SK-N-SH treated with all-trans-retinoic acid at 6 μM for 48 hours (cell line): ENCODE results near the gene THTPA.

Experiments used
- ATAC-seq: fragments of 200-7000 bp; cut with Tn5 transposase; 3 replicates; pipeline ENCODE4 v1.9.1; 2020; ENCODE audit warnings: mild to moderate bottlenecking, moderate library complexity
- ARNTL ChIP-seq: fragments of 450-650 bp; formaldehyde crosslinking; IDR thresholded peaks from 2 replicates; pipeline ENCODE4 v1.5.0; 2020; ENCODE audit warnings: low read depth, mild to moderate bottlenecking, moderate library complexity, borderline replicate concordance
- CREB5 ChIP-seq: fragments of 250-450 bp; sonication (Bioruptor Pico); IDR thresholded peaks from 2 replicates; pipeline ENCODE4 v1.5.1; 2020; ENCODE audit warnings: low read depth, mild to moderate bottlenecking, moderate library complexity
- CSRNP3 ChIP-seq: fragments of 250-450 bp; sonication (Bioruptor Pico); IDR thresholded peaks from 2 replicates; pipeline ENCODE4 v1.5.1; 2021; ENCODE audit warnings: mild to moderate bottlenecking, moderate library complexity
- GLIS3 ChIP-seq: fragments of 250-450 bp; sonication (Bioruptor Pico); IDR thresholded peaks from 2 replicates; pipeline ENCODE4 v1.5.0; 2020; ENCODE audit warnings: mild to moderate bottlenecking, moderate library complexity
- OSR1 ChIP-seq: fragments of 250-450 bp; sonication (Bioruptor Pico); IDR thresholded peaks from 2 replicates; pipeline ENCODE4 v1.8.0; 2022; ENCODE audit warnings: moderate library complexity, mild to moderate bottlenecking, inconsistent platforms
- PATZ1 ChIP-seq: fragments of 250-450 bp; sonication (Bioruptor Pico); IDR thresholded peaks from 2 replicates; pipeline ENCODE4 v1.8.0; 2020; ENCODE audit warnings: mild to moderate bottlenecking, moderate library complexity, borderline replicate concordance
- POU6F1 ChIP-seq: fragments of 250-450 bp; sonication (Bioruptor Pico); IDR thresholded peaks from 2 replicates; pipeline ENCODE4 v1.8.0; 2021; ENCODE audit warnings: low read depth, mild to moderate bottlenecking, moderate library complexity, borderline replicate concordance
- RARB ChIP-seq: fragments of 250-450 bp; sonication (Bioruptor Pico); IDR thresholded peaks from 2 replicates; pipeline ENCODE4 v1.8.0; 2021; ENCODE audit warnings: mild to moderate bottlenecking, moderate library complexity
- SNAI2 ChIP-seq: fragments of 250-450 bp; sonication (Bioruptor Pico); IDR thresholded peaks from 2 replicates; pipeline ENCODE4 v1.5.0; 2020; ENCODE audit warnings: mild to moderate bottlenecking, moderate library complexity
- TOX ChIP-seq: fragments of 250-450 bp; sonication (Bioruptor Pico); IDR thresholded peaks from 2 replicates; pipeline ENCODE4 v1.8.0; 2021; ENCODE audit warnings: mild to moderate bottlenecking, moderate library complexity, borderline replicate concordance
- TSHZ2 ChIP-seq: fragments of 250-450 bp; sonication (Bioruptor Pico); IDR thresholded peaks from 2 replicates; pipeline ENCODE4 v1.5.0; 2020; ENCODE audit warnings: mild to moderate bottlenecking, moderate library complexity
- ZC3H10 ChIP-seq: fragments of 250-450 bp; sonication (Bioruptor Pico); IDR thresholded peaks from 2 replicates; pipeline ENCODE4 v1.5.1; 2021; ENCODE audit warnings: mild to moderate bottlenecking, moderate library complexity
- ZFP3 ChIP-seq: fragments of 250-450 bp; sonication (Bioruptor Pico); IDR thresholded peaks from 2 replicates; pipeline ENCODE4 v1.5.0; 2020; ENCODE audit warnings: mild to moderate bottlenecking, moderate library complexity
- ZFP30 ChIP-seq: fragments of 450-650 bp; formaldehyde crosslinking; IDR thresholded peaks from 2 replicates; pipeline ENCODE4 v1.5.0; 2022; ENCODE audit warnings: mild to moderate bottlenecking, moderate library complexity
- ZNF565 ChIP-seq: fragments of 450-650 bp; formaldehyde crosslinking; conservative IDR thresholded peaks from 2 replicates; pipeline ENCODE4 v1.5.0; 2020; ENCODE audit warnings: low read depth, mild to moderate bottlenecking, moderate library complexity
- ZNF70 ChIP-seq: fragments of 450-650 bp; formaldehyde crosslinking; IDR thresholded peaks from 2 replicates; pipeline ENCODE4 v1.5.0; 2020; ENCODE audit warnings: mild to moderate bottlenecking, moderate library complexity

THTPA gene

GRCh38 chr14:23546450-23547035, 9.5 kb upstream of the THTPA start:
- TF ChIP-seq RARB (CRISPR knock-in tag) (no peak), ZC3H10 (no peak), OSR1 (CRISPR knock-in tag) (no peak), ARNTL (no peak), POU6F1 (no peak), ZFP3 (CRISPR knock-in tag) (no peak), ZNF70 (CRISPR knock-in tag) (no peak), GLIS3 (CRISPR knock-in tag) (no peak), CREB5 (no peak), ZFP30 (no peak), SNAI2 (CRISPR knock-in tag) (no peak), CSRNP3 (CRISPR knock-in tag) (no peak), ZNF565 (no peak), TSHZ2 (CRISPR knock-in tag) (no peak), TOX (no peak)
- no peak for ATAC-seq

GRCh38 chr14:23547924-23548323, 8.1 kb upstream of the THTPA start:
- no peak for ATAC-seq
- TF ChIP-seq TOX (no peak), OSR1 (CRISPR knock-in tag) (no peak), ZFP3 (CRISPR knock-in tag) (no peak), ZNF70 (CRISPR knock-in tag) (no peak), SNAI2 (CRISPR knock-in tag) (no peak), GLIS3 (CRISPR knock-in tag) (no peak), TSHZ2 (CRISPR knock-in tag) (no peak), PATZ1 (CRISPR knock-in tag) (no peak), ZC3H10 (no peak)
